Endodermal cell (in vitro differentiated cells): ENCODE data around the gene CCT8. TPM values are rescaled to one million over a fixed set of nuclear protein-coding genes. Genes with fewer than 3 reads are reported as not detected.
A peak's percentile ranks its signal among the peaks of the same experiment; 100 is the strongest.

Experiments used
- DNase-seq: peaks from one replicate; pipeline ENCODE4 v3.0.0-alpha.2; 2017
- H3K27ac ChIP-seq: 2 replicates; pipeline ENCODE4 v1.5.1; 2013; ENCODE audit warnings: mild to moderate bottlenecking, low read depth, low read length, moderate library complexity
- H3K27me3 ChIP-seq: 2 replicates; pipeline ENCODE4 v1.6.1; 2013; ENCODE audit warnings: mild to moderate bottlenecking, low read length, moderate library complexity; ENCODE audit not compliant: insufficient read depth, control insufficient read depth, poor library complexity, severe bottlenecking
- H3K36me3 ChIP-seq: 2 replicates; pipeline ENCODE4 v1.7.0; 2013; ENCODE audit warnings: mild to moderate bottlenecking, low read length, moderate library complexity; ENCODE audit not compliant: control insufficient read depth, insufficient read depth
- H3K4me1 ChIP-seq: one replicate; pipeline ENCODE4 v1.7.0; 2013; ENCODE audit warnings: low read length; ENCODE audit not compliant: control insufficient read depth, insufficient read depth
- H3K4me3 ChIP-seq: 2 replicates; pipeline ENCODE4 v1.5.1; 2013; ENCODE audit warnings: mild to moderate bottlenecking, low read length, moderate library complexity
- H3K9ac ChIP-seq: 2 replicates; pipeline ENCODE4 v1.6.1; 2013; ENCODE audit warnings: mild to moderate bottlenecking, low read length, moderate library complexity; ENCODE audit not compliant: poor library complexity, severe bottlenecking; ENCODE audit errors: extremely low read depth
- H3K9me3 ChIP-seq: 2 replicates; pipeline ENCODE4 v1.6.1; 2013; ENCODE audit warnings: mild to moderate bottlenecking, low read length, moderate library complexity; ENCODE audit not compliant: control insufficient read depth
- H3K27ac Mint-ChIP-seq: 2 replicates; pipeline ENCODE4 v1.8.0; 2020; ENCODE audit warnings: mixed read lengths
- H3K27me3 Mint-ChIP-seq: 2 replicates; pipeline ENCODE4 v1.8.0; 2021; ENCODE audit warnings: mild to moderate bottlenecking, mixed read lengths; ENCODE audit not compliant: insufficient read depth
- H3K36me3 Mint-ChIP-seq: 2 replicates; pipeline ENCODE4 v1.8.0; 2020; ENCODE audit warnings: low read depth, mixed read lengths
- H3K4me1 Mint-ChIP-seq: 2 replicates; pipeline ENCODE4 v1.8.0; 2020; ENCODE audit warnings: mixed read lengths
- H3K4me3 Mint-ChIP-seq: 2 replicates; pipeline ENCODE4 v1.8.0; 2020; ENCODE audit warnings: mild to moderate bottlenecking, moderate library complexity, mixed read lengths
- H3K9me3 Mint-ChIP-seq: 2 replicates; pipeline ENCODE4 v1.8.0; 2020; ENCODE audit warnings: mild to moderate bottlenecking, mixed read lengths
- CTCF ChIP-seq: fragments of 200-600 bp; sonication (generic); conservative IDR thresholded peaks from 2 replicates; pipeline ENCODE4 v1.5.0; 2021; ENCODE audit warnings: antibody characterized with exemption, mild to moderate bottlenecking
- WGBS, 2 experiments: methylation state at CpG; one replicate each; pipeline versions ENCODE4 v1.1.5 to v1.1.7; 2013; ENCODE audit warnings: missing lambda C conversion rate in 2 of 2, mixed read lengths in 1 of 2; ENCODE audit not compliant: insufficient coverage in 1 of 2, insufficient read length in 1 of 2; 5-methylcytosine and 5-hydroxymethylcytosine counted together
- total RNA-seq, 2 donors: library from RNA; stranded (reverse); fragmentation: NEBNext Ultra II Directional in 1 of 2; extraction: Animal tissue kit (Norgen Biotek cat#: 25700) in 1 of 2; gene quantifications; 2 replicates in 1 of 2; 3 replicates in 1 of 2; pipeline ENCODE4 v1.2.1, GENCODE V29; 2021

CCT8 gene
- total RNA-seq, 2 donors from 2014 or later, result 279 to 281 TPM

DNA sequence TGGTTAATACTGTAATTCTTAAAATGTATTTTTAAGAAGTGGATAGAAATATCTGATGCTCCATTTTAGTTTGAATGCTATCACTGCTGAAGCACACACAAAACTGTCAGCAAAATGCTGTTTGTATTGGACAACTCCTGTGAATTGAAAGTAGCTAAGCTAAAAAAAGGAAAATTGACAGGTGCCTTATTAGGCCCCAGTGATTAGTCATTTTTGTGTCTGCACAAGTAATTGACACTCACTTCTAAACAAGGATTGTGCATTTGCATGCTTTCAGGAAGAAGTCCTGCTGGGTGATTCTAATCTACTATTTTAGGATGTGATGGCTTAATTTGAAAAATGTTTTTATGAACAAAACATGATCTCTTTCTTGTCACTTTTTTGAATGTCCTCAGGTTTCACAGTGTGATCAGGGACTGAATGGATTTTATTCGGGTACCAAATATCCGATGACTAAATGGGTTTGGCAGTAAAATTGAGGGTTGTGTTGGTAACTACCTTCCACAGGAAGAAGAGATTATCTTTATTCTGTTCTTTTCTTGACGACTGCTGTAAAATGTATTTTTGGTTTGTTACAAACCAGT lies 44.0 kb upstream of the CCT8 start:
- Histone ChIP-seq H3K27me3 (no peaks in the 10 kb centered on the region), H3K4me1 (peaks cover 6% of the 10 kb centered on the region), H3K9me3 (no peaks in the 10 kb centered on the region), H3K36me3 (no peaks in the 10 kb centered on the region), H3K4me3 (no peak overlapping the region), H3K9ac (no peak overlapping the region), H3K27ac (no peak overlapping the region)
- H3K36me3 Mint-ChIP-seq, result no peaks in the 10 kb centered on the region
- no peaks in the 10 kb centered on the region for H3K9me3 Mint-ChIP-seq
- no peak overlapping the region for H3K27ac Mint-ChIP-seq
- TF ChIP-seq CTCF, result no peak
- H3K27me3 Mint-ChIP-seq, result no peaks in the 10 kb centered on the region
- DNase-seq, result no peak
- peaks cover 14% of the 10 kb centered on the region for H3K4me1 Mint-ChIP-seq
- WGBS, 2 experiments, result 93% methylated on average over 3 of the region's 3 CpGs; no CpG with 5 or more reads in 1 of the 2 experiments
- no peak overlapping the region for H3K4me3 Mint-ChIP-seq

DNA sequence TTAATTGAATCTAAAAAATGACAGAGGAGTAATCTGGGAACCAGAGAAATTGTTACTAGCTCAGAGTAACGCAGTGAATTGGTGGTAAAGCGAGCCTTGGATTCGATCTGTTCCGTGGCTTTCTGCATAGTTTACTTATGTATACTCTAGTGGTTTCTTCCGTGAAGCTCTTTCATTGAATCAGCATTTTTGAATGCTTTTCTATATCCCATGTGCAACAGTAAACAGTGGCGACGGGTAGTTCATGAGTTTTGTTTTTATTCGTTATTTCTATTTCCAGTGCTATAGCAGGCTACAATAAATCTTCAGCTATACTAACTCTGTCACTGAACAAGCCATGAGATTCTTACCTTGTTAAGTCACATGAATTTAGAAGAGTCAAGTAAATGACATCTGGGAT lies 42.5 kb upstream of the CCT8 start:
- no peak for TF ChIP-seq CTCF
- Mint-ChIP-seq H3K9me3 (no peaks in the 10 kb centered on the region), H3K27me3 (no peaks in the 10 kb centered on the region), H3K36me3 (no peaks in the 10 kb centered on the region), H3K4me1 (peaks cover 21% of the 10 kb centered on the region), H3K4me3 (no peak overlapping the region), H3K27ac (no peak overlapping the region)
- no peak overlapping the region for H3K27ac ChIP-seq
- H3K36me3 ChIP-seq, result no peaks in the 10 kb centered on the region
- H3K4me1 ChIP-seq, result peaks cover 6% of the 10 kb centered on the region
- no peak overlapping the region for H3K4me3 ChIP-seq
- H3K9ac ChIP-seq, result no peak overlapping the region
- no peak for DNase-seq
- H3K27me3 ChIP-seq, result no peaks in the 10 kb centered on the region
- 94 to 96% methylated on average over 8 of the region's 8 CpGs for WGBS, 2 experiments
- no peaks in the 10 kb centered on the region for H3K9me3 ChIP-seq

GRCh38 chr21:29114765-29115500 lies 41.5 kb upstream of the CCT8 start:
- 39 to 48% methylated on average over 3 to 5 of the region's 5 CpGs for WGBS, 2 experiments
- H3K27ac Mint-ChIP-seq, result no peak overlapping the region
- H3K36me3 ChIP-seq, result no peaks in the 10 kb centered on the region

More at GRCh38 chr21:29114765-29115500, 41.5 kb upstream of the CCT8 start:
- Histone ChIP-seq H3K4me3 (no peak overlapping the region), H3K9ac (no peak overlapping the region), H3K9me3 (no peaks in the 10 kb centered on the region), H3K27me3 (no peaks in the 10 kb centered on the region), H3K27ac (no peak overlapping the region), H3K4me1 (peaks cover 6% of the 10 kb centered on the region)
- Mint-ChIP-seq H3K4me3 (no peak overlapping the region), H3K9me3 (no peaks in the 10 kb centered on the region), H3K36me3 (no peaks in the 10 kb centered on the region), H3K27me3 (no peaks in the 10 kb centered on the region), H3K4me1 (peaks cover 21% of the 10 kb centered on the region)
- peak; percentile 63 for DNase-seq
- TF ChIP-seq CTCF, result no peak
